HepG2 (cell line): ENCODE results near the gene CYLD. TPM values are rescaled to one million over a fixed set of nuclear protein-coding genes. Genes with fewer than 3 reads are reported as not detected.

Source experiments
- AGO1 ChIP-seq: fragments of 200-400 bp; formaldehyde crosslinking; IDR thresholded peaks from 2 replicates; pipeline ENCODE4 v1.6.1; 2017; ENCODE audit warnings: mild to moderate bottlenecking, low read depth, low read length, moderate library complexity; ENCODE audit not compliant: poor library complexity, severe bottlenecking
- CHCHD3 ChIP-seq: sonication (generic); formaldehyde crosslinking; IDR thresholded peaks from 2 replicates; pipeline ENCODE4 v1.8.0; 2022; ENCODE audit warnings: mild to moderate bottlenecking, missing genetic modification reagents, moderate library complexity
- SATB2 ChIP-seq: sonication (generic); formaldehyde crosslinking; IDR thresholded peaks from 2 replicates; pipeline ENCODE4 v1.5.0; 2020; ENCODE audit warnings: missing genetic modification reagents
- SIN3B ChIP-seq: fragments of 150-350 bp; IDR thresholded peaks from 2 replicates; pipeline ENCODE4 v1.6.1; 2014; ENCODE audit warnings: low read length
- SNAI1 ChIP-seq: sonication (generic); formaldehyde crosslinking; IDR thresholded peaks from 2 replicates; pipeline ENCODE4 v1.5.0; 2020; ENCODE audit warnings: mild to moderate bottlenecking, missing genetic modification reagents, borderline replicate concordance
- TARDBP ChIP-seq: sonication (generic); formaldehyde crosslinking; IDR thresholded peaks from 2 replicates; pipeline ENCODE4 v1.8.0; 2022; ENCODE audit warnings: mild to moderate bottlenecking, missing genetic modification reagents
- ZFY ChIP-seq: sonication (generic); formaldehyde crosslinking; IDR thresholded peaks from 2 replicates; pipeline ENCODE4 v1.4.0; 2020; ENCODE audit warnings: missing genetic modification reagents
- ZNF264 ChIP-seq: sonication (generic); formaldehyde crosslinking; IDR thresholded peaks from 2 replicates; pipeline ENCODE4 v1.4.0; 2020; ENCODE audit warnings: missing genetic modification reagents
- ZNF83 ChIP-seq: sonication (generic); formaldehyde crosslinking; IDR thresholded peaks from 2 replicates; pipeline ENCODE4 v1.4.0; 2020; ENCODE audit warnings: missing genetic modification reagents, mild to moderate bottlenecking, borderline replicate concordance
- polyA plus RNA-seq, 8 experiments: library from polyadenylated mRNA; depleted of rRNA in 3 of 8; stranded (reverse) in 7 of 8; unstranded in 1 of 8; fragments of >200 nt; fragmentation: Illumina TruSeq in 4 of 8; extraction: Trizol in 4 of 8; gene quantifications; 2 replicates each; pipeline versions ENCODE4 v1.2.1 to v1.2.3, GENCODE V29; 2011 to 2016; ENCODE audit warnings: low read depth in 4 of 8, missing spikeins in 1 of 8, mixed read lengths in 1 of 8; ENCODE audit not compliant: insufficient read depth in 1 of 8
- total RNA-seq, 5 experiments: library from RNA; depleted of rRNA; stranded (reverse); fragments of >200 nt; fragmentation: Illumina TruSeq; extraction: Trizol; gene quantifications; 2 replicates each; pipeline ENCODE4 v1.2.3, GENCODE V29; 2016; ENCODE audit warnings: low read depth in 1 of 5
- TF ChIP-seq, protein P1 (sequence below): sonication (generic); formaldehyde crosslinking; IDR thresholded peaks from one replicate; pipeline ENCODE4 v1.5.1; 2020; ENCODE audit warnings: mild to moderate bottlenecking, missing genetic modification reagents; ENCODE audit errors: not compliant biosample characterization
- TF ChIP-seq, protein P2 (sequence below): sonication (generic); formaldehyde crosslinking; IDR thresholded peaks from 2 replicates; pipeline ENCODE4 v1.5.0; 2020; ENCODE audit warnings: mild to moderate bottlenecking, missing genetic modification reagents, borderline replicate concordance
- TF ChIP-seq, protein P3 (sequence below): sonication (generic); formaldehyde crosslinking; IDR thresholded peaks from 2 replicates; pipeline ENCODE4 v1.8.1; 2023; ENCODE audit warnings: mild to moderate bottlenecking, moderate library complexity, missing genetic modification reagents
- TF ChIP-seq, protein P4 (sequence below): sonication (generic); formaldehyde crosslinking; IDR thresholded peaks from 2 replicates; pipeline ENCODE4 v1.5.0; 2020; ENCODE audit warnings: mild to moderate bottlenecking, missing genetic modification reagents
- TF ChIP-seq, protein P5 (sequence below): sonication (generic); formaldehyde crosslinking; IDR thresholded peaks from 2 replicates; pipeline ENCODE4 v1.5.1; 2020; ENCODE audit warnings: mild to moderate bottlenecking, moderate library complexity, missing genetic modification reagents

CYLD gene
- total and polyA plus RNA-seq, 2 of the 13 experiments (the other 11 are each of a cell fraction or from before 2014, with no cell fraction given) = 6.1 to 11.4 TPM

DNA sequence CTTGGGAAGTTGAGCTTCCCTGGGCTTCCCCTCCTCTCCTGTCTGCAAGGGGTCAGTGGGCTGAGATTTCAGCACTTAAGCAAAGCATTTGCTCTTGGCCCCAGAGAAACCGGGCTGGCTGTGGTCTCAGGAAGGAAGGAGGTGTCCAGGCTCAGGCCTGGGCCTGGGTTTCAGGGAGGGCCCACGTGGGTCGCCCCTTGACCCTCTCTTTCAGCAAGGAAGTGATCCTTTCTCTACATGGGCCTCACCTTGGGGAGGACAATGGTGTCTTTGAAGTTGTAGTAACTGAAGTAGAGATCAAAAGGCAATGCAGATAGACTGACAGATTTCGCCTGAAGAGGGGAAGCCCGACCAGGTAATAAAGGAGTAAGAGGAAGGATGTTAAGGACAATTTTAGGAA, 45.8 kb upstream of the CYLD start (continued):
- TF ChIP-seq, protein P1, sequence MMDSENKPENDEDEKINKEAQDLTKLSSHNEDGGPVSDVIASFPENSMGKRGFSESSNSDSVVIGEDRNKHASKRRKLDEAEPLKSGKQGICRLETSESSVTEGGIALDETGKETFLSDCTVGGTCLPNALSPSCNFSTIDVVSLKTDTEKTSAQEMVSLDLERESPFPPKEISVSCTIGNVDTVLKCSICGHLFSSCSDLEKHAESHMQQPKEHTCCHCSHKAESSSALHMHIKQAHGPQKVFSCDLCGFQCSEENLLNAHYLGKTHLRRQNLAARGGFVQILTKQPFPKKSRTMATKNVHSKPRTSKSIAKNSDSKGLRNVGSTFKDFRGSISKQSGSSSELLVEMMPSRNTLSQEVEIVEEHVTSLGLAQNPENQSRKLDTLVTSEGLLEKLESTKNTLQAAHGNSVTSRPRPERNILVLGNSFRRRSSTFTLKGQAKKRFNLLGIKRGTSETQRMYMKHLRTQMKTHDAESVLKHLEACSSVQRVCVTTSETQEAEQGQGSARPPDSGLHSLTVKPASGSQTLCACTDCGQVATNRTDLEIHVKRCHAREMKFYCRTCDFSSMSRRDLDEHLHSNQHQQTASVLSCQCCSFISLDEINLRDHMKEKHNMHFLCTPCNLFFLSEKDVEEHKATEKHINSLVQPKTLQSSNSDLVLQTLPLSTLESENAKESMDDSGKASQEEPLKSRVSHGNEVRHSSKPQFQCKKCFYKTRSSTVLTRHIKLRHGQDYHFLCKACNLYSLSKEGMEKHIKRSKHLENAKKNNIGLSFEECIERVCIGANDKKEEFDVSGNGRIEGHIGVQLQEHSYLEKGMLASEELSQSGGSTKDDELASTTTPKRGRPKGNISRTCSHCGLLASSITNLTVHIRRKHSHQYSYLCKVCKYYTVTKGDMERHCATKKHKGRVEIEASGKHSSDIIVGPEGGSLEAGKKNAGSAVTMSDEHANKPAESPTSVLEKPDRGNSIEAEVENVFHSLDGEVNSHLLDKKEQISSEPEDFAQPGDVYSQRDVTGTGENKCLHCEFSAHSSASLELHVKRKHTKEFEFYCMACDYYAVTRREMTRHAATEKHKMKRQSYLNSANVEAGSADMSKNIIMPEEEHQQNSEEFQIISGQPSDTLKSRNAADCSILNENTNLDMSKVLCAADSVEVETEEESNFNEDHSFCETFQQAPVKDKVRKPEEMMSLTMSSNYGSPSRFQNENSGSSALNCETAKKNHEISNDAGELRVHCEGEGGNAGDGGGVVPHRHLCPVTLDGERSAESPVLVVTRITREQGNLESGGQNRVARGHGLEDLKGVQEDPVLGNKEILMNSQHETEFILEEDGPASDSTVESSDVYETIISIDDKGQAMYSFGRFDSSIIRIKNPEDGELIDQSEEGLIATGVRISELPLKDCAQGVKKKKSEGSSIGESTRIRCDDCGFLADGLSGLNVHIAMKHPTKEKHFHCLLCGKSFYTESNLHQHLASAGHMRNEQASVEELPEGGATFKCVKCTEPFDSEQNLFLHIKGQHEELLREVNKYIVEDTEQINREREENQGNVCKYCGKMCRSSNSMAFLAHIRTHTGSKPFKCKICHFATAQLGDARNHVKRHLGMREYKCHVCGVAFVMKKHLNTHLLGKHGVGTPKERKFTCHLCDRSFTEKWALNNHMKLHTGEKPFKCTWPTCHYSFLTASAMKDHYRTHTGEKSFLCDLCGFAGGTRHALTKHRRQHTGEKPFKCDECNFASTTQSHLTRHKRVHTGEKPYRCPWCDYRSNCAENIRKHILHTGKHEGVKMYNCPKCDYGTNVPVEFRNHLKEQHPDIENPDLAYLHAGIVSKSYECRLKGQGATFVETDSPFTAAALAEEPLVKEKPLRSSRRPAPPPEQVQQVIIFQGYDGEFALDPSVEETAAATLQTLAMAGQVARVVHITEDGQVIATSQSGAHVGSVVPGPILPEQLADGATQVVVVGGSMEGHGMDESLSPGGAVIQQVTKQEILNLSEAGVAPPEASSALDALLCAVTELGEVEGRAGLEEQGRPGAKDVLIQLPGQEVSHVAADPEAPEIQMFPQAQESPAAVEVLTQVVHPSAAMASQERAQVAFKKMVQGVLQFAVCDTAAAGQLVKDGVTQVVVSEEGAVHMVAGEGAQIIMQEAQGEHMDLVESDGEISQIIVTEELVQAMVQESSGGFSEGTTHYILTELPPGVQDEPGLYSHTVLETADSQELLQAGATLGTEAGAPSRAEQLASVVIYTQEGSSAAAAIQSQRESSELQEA (CRISPR knock-in tag) = no peak
- no peak for TF ChIP-seq SIN3B
- TF ChIP-seq, protein P2, sequence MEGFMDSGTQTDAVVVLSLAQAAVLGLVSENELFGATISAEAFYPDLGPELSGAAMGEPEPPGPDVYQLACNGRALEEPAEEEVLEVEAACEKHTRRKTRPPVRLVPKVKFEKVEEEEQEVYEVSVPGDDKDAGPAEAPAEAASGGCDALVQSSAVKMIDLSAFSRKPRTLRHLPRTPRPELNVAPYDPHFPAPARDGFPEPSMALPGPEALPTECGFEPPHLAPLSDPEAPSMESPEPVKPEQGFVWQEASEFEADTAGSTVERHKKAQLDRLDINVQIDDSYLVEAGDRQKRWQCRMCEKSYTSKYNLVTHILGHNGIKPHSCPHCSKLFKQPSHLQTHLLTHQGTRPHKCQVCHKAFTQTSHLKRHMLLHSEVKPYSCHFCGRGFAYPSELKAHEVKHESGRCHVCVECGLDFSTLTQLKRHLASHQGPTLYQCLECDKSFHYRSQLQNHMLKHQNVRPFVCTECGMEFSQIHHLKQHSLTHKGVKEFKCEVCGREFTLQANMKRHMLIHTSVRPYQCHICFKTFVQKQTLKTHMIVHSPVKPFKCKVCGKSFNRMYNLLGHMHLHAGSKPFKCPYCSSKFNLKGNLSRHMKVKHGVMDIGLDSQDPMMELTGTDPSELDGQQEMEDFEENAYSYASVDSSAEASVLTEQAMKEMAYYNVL (CRISPR knock-in tag) = no peak
- TF ChIP-seq, protein P3, sequence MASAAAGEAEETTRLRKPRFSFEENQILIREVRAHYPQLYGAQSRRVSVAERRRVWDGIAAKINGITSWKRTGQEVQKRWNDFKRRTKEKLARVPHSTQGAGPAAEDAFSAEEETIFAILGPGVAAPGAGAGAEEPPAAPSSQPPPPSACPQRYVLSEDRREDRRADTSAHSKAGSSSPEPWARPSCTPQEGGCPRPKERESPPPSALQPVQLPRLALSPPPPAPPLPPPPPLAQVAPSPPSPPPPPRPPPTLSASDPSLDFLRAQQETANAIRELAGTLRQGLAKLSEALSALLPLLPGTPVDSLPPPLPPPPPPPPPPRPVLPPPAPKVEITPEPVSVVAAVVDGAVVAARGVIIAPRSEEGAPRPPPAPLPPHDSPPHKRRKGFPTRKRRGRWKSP = no peak
- no peak for TF ChIP-seq ZFY (CRISPR knock-in tag)
- no peak for TF ChIP-seq SNAI1 (CRISPR knock-in tag)
- no peak for TF ChIP-seq AGO1
- TF ChIP-seq, protein P4, sequence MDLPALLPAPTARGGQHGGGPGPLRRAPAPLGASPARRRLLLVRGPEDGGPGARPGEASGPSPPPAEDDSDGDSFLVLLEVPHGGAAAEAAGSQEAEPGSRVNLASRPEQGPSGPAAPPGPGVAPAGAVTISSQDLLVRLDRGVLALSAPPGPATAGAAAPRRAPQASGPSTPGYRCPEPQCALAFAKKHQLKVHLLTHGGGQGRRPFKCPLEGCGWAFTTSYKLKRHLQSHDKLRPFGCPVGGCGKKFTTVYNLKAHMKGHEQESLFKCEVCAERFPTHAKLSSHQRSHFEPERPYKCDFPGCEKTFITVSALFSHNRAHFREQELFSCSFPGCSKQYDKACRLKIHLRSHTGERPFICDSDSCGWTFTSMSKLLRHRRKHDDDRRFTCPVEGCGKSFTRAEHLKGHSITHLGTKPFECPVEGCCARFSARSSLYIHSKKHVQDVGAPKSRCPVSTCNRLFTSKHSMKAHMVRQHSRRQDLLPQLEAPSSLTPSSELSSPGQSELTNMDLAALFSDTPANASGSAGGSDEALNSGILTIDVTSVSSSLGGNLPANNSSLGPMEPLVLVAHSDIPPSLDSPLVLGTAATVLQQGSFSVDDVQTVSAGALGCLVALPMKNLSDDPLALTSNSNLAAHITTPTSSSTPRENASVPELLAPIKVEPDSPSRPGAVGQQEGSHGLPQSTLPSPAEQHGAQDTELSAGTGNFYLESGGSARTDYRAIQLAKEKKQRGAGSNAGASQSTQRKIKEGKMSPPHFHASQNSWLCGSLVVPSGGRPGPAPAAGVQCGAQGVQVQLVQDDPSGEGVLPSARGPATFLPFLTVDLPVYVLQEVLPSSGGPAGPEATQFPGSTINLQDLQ (CRISPR knock-in tag) = no peak
- no peak for TF ChIP-seq CHCHD3 (CRISPR knock-in tag)
- TF ChIP-seq, protein P5, sequence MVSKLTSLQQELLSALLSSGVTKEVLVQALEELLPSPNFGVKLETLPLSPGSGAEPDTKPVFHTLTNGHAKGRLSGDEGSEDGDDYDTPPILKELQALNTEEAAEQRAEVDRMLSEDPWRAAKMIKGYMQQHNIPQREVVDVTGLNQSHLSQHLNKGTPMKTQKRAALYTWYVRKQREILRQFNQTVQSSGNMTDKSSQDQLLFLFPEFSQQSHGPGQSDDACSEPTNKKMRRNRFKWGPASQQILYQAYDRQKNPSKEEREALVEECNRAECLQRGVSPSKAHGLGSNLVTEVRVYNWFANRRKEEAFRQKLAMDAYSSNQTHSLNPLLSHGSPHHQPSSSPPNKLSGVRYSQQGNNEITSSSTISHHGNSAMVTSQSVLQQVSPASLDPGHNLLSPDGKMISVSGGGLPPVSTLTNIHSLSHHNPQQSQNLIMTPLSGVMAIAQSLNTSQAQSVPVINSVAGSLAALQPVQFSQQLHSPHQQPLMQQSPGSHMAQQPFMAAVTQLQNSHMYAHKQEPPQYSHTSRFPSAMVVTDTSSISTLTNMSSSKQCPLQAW = no peak
- TF ChIP-seq TARDBP (CRISPR knock-in tag) = no peak
- TF ChIP-seq ZNF83 (CRISPR knock-in tag) = no peak
- TF ChIP-seq ZNF264 (CRISPR knock-in tag) = no peak
- TF ChIP-seq SATB2 (CRISPR knock-in tag) = no peak
